ENCODE data around the gene STAC2.
A peak's percentile ranks its signal among the peaks of the same experiment; 100 is the strongest.

DNA sequence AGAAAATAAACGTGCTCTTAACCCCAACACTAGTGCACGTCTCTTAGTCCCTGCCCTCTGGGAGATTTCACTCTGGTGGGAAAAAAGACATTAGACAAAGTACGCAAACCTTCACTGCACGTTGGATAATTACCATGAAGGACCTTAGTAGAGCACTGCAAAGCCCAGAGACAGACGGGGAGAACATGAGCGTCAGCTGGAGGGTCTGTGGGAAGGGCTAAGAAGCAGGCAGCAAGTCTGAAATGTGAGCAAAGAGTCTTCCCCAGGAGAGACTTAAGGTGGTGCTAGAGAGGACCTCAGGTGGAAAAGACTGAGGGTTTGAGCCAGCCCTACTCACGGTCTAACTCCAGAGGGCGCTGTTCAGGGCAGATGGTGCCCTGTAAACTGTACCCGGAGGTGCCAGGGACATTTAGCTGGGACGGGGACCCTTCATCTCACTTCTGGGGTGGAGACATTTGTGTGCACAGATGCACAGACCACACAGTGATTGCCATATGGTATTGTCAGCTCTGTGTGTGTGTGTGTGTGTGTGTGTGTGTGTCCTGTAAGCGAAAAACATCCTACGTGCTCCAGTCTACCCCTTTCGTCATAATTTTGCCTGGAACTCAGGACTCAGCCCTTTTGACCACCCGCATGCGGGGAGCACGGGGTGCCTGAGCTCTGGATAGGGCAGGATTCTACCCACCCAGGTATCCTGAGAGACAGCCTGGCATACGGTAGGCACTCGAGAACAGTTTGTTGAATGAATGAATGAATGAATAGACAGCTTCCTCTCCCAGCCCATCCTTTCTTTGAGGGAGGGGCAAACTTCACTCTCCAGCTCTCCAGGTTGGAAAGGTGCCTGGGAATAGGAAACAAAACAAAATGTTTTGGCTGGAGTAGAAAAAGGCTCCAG lies 10.1 kb upstream of the STAC2 start:
- TF ChIP-seq HDAC6 (IDR thresholded peaks at IDR 0.05; ENCODE audit: low read depth, low read length) (no peak), PATZ1 (CRISPR knock-in tag; IDR thresholded peaks at IDR 0.05; ENCODE audit: borderline replicate concordance) (no peak), TEAD4 (IDR thresholded peaks at IDR 0.05; ENCODE audit: low read length) (no peak), TEAD4 (CRISPR knock-in tag; IDR thresholded peaks at IDR 0.05; ENCODE audit: borderline replicate concordance) (no peak), SNRNP70 (optimal IDR thresholded peaks at IDR 0.05; ENCODE audit: low read depth, low read length) (no peak), PML (IDR thresholded peaks at IDR 0.05; ENCODE audit: low read length) (no peak), GTF2B (IDR thresholded peaks at IDR 0.05; ENCODE audit: extremely low read depth, insufficient read length) (no peak), DIDO1 (tag; IDR thresholded peaks at IDR 0.05; ENCODE audit: low read depth) (no peak), SMARCE1 (IDR thresholded peaks at IDR 0.05) (no peak), CBX2 (IDR thresholded peaks at IDR 0.05; ENCODE audit: insufficient read depth, low read length, poor library complexity, severe bottlenecking) (no peak), EZH2 (IDR thresholded peaks at IDR 0.05; ENCODE audit: borderline replicate concordance, low read depth, low read length) (no peak)
- TF ChIP-seq, protein P1, sequence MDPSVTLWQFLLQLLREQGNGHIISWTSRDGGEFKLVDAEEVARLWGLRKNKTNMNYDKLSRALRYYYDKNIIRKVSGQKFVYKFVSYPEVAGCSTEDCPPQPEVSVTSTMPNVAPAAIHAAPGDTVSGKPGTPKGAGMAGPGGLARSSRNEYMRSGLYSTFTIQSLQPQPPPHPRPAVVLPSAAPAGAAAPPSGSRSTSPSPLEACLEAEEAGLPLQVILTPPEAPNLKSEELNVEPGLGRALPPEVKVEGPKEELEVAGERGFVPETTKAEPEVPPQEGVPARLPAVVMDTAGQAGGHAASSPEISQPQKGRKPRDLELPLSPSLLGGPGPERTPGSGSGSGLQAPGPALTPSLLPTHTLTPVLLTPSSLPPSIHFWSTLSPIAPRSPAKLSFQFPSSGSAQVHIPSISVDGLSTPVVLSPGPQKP (CRISPR knock-in tag; IDR thresholded peaks at IDR 0.05): no peak
- TF ChIP-seq, protein P2, sequence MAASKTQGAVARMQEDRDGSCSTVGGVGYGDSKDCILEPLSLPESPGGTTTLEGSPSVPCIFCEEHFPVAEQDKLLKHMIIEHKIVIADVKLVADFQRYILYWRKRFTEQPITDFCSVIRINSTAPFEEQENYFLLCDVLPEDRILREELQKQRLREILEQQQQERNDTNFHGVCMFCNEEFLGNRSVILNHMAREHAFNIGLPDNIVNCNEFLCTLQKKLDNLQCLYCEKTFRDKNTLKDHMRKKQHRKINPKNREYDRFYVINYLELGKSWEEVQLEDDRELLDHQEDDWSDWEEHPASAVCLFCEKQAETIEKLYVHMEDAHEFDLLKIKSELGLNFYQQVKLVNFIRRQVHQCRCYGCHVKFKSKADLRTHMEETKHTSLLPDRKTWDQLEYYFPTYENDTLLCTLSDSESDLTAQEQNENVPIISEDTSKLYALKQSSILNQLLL (CRISPR knock-in tag; IDR thresholded peaks at IDR 0.05; ENCODE audit: borderline replicate concordance): no peak
- TF ChIP-seq, protein P3, sequence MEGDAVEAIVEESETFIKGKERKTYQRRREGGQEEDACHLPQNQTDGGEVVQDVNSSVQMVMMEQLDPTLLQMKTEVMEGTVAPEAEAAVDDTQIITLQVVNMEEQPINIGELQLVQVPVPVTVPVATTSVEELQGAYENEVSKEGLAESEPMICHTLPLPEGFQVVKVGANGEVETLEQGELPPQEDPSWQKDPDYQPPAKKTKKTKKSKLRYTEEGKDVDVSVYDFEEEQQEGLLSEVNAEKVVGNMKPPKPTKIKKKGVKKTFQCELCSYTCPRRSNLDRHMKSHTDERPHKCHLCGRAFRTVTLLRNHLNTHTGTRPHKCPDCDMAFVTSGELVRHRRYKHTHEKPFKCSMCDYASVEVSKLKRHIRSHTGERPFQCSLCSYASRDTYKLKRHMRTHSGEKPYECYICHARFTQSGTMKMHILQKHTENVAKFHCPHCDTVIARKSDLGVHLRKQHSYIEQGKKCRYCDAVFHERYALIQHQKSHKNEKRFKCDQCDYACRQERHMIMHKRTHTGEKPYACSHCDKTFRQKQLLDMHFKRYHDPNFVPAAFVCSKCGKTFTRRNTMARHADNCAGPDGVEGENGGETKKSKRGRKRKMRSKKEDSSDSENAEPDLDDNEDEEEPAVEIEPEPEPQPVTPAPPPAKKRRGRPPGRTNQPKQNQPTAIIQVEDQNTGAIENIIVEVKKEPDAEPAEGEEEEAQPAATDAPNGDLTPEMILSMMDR (IDR thresholded peaks at IDR 0.05 in 2 of 3, conservative IDR thresholded peaks at IDR 0.05 in 1 of 3; ENCODE audit: insufficient read depth in 2 of 3, low read depth in 1 of 3, low read length in 3 of 3): peak; percentile 99 to 100 (median 99)
- TF ChIP-seq, protein P4, sequence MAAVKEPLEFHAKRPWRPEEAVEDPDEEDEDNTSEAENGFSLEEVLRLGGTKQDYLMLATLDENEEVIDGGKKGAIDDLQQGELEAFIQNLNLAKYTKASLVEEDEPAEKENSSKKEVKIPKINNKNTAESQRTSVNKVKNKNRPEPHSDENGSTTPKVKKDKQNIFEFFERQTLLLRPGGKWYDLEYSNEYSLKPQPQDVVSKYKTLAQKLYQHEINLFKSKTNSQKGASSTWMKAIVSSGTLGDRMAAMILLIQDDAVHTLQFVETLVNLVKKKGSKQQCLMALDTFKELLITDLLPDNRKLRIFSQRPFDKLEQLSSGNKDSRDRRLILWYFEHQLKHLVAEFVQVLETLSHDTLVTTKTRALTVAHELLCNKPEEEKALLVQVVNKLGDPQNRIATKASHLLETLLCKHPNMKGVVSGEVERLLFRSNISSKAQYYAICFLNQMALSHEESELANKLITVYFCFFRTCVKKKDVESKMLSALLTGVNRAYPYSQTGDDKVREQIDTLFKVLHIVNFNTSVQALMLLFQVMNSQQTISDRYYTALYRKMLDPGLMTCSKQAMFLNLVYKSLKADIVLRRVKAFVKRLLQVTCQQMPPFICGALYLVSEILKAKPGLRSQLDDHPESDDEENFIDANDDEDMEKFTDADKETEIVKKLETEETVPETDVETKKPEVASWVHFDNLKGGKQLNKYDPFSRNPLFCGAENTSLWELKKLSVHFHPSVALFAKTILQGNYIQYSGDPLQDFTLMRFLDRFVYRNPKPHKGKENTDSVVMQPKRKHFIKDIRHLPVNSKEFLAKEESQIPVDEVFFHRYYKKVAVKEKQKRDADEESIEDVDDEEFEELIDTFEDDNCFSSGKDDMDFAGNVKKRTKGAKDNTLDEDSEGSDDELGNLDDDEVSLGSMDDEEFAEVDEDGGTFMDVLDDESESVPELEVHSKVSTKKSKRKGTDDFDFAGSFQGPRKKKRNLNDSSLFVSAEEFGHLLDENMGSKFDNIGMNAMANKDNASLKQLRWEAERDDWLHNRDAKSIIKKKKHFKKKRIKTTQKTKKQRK (IDR thresholded peaks at IDR 0.05; ENCODE audit: borderline replicate concordance, low read depth, low read length): no peak

All from K562 (cell line).